ENCODE data around the gene RMP24.

Gene RMP24

GRCh38 chr18:35998967-35999366 lies 26.5 kb downstream of the RMP24 start:
- H3K9me3 Mint-ChIP-seq = no peaks in the 10 kb centered on the region
- peak; percentile 54 for ATAC-seq

GRCh38 chr18:35999925-36000324 lies 27.4 kb downstream of the RMP24 start:
- Histone ChIP-seq H3F3A (replicated peaks; ENCODE audit: low read depth) (no peaks in the 10 kb centered on the region), H3K79me2 (replicated peaks; ENCODE audit: insufficient read depth) (no peaks in the 10 kb centered on the region), H3K27ac (ENCODE audit: low read depth) (no peak overlapping the region), H3K4me3 (no peak overlapping the region), H4K20me1 (replicated peaks; ENCODE audit: insufficient read depth) (no peaks in the 10 kb centered on the region; the same call in 1 of the 2 replicates), H2AFZ (no peak overlapping the region), H3K4me1 (ENCODE audit: insufficient read depth) (no peaks in the 10 kb centered on the region), H3K27me3 (ENCODE audit: insufficient read depth) (no peaks in the 10 kb centered on the region), H3K36me3 (ENCODE audit: insufficient read depth) (no peaks in the 10 kb centered on the region), H3K4me2 (no peak overlapping the region), H3K9me2 (ENCODE audit: insufficient read depth) (no peaks in the 10 kb centered on the region)
- Mint-ChIP-seq H3K36me3 (ENCODE audit: low read depth) (no peaks in the 10 kb centered on the region), H3K27ac (no peak overlapping the region), H3K4me1 (no peaks in the 10 kb centered on the region), H3K9me3 (no peaks in the 10 kb centered on the region), H3K4me3 (no peak overlapping the region), H3K27me3 (ENCODE audit: insufficient read depth, low read depth, poor library complexity) (peaks cover 2% of the 10 kb centered on the region)
- ATAC-seq = no peak
- DNase-seq (ENCODE audit: low spot score) = no peak
- TF ChIP-seq REST (IDR thresholded peaks at IDR 0.05; ENCODE audit: unreplicated experiment) = no peak
- TF ChIP-seq, protein P1, sequence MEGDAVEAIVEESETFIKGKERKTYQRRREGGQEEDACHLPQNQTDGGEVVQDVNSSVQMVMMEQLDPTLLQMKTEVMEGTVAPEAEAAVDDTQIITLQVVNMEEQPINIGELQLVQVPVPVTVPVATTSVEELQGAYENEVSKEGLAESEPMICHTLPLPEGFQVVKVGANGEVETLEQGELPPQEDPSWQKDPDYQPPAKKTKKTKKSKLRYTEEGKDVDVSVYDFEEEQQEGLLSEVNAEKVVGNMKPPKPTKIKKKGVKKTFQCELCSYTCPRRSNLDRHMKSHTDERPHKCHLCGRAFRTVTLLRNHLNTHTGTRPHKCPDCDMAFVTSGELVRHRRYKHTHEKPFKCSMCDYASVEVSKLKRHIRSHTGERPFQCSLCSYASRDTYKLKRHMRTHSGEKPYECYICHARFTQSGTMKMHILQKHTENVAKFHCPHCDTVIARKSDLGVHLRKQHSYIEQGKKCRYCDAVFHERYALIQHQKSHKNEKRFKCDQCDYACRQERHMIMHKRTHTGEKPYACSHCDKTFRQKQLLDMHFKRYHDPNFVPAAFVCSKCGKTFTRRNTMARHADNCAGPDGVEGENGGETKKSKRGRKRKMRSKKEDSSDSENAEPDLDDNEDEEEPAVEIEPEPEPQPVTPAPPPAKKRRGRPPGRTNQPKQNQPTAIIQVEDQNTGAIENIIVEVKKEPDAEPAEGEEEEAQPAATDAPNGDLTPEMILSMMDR (conservative IDR thresholded peaks at IDR 0.05; ENCODE audit: low read depth in 2 of 2) = no peak
- TF ChIP-seq EZH2 (IDR thresholded peaks at IDR 0.05; ENCODE audit: low read depth, unreplicated experiment) = no peak
- TF ChIP-seq ZNF114 (CRISPR knock-in tag; IDR thresholded peaks at IDR 0.05) = no peak
- no peak for TF ChIP-seq POLR2AphosphoS5 (IDR thresholded peaks at IDR 0.05; ENCODE audit: low read depth)
- TF ChIP-seq EZH2phosphoT487 (IDR thresholded peaks at IDR 0.05; ENCODE audit: unreplicated experiment) = no peak
- TF ChIP-seq CREB1 (CRISPR knock-in tag; IDR thresholded peaks at IDR 0.05; ENCODE audit: low read depth) = no peak
- no peak for TF ChIP-seq STAT1 (IDR thresholded peaks at IDR 0.05; ENCODE audit: unreplicated experiment)

More at GRCh38 chr18:35998967-35999366, 26.5 kb downstream of the RMP24 start:
- Mint-ChIP-seq H3K27ac (no peak overlapping the region), H3K27me3 (ENCODE audit: insufficient read depth, low read depth, poor library complexity) (peaks cover 2% of the 10 kb centered on the region), H3K4me1 (no peaks in the 10 kb centered on the region), H3K4me3 (no peak overlapping the region), H3K36me3 (ENCODE audit: low read depth) (no peaks in the 10 kb centered on the region)
- Histone ChIP-seq H3K4me2 (no peak overlapping the region), H4K20me1 (replicated peaks; ENCODE audit: insufficient read depth) (no peaks in the 10 kb centered on the region; the same call in 1 of the 2 replicates), H3K9me2 (ENCODE audit: insufficient read depth) (no peaks in the 10 kb centered on the region), H3K79me2 (replicated peaks; ENCODE audit: insufficient read depth) (no peaks in the 10 kb centered on the region), H2AFZ (no peak overlapping the region), H3K4me3 (no peak overlapping the region), H3K4me1 (ENCODE audit: insufficient read depth) (no peaks in the 10 kb centered on the region), H3K36me3 (ENCODE audit: insufficient read depth) (no peaks in the 10 kb centered on the region), H3K27me3 (ENCODE audit: insufficient read depth) (no peaks in the 10 kb centered on the region), H3K27ac (ENCODE audit: low read depth) (no peak overlapping the region), H3F3A (replicated peaks; ENCODE audit: low read depth) (no peaks in the 10 kb centered on the region)
- TF ChIP-seq, protein P1 (conservative IDR thresholded peaks at IDR 0.05; ENCODE audit: low read depth in 2 of 2) = peak; percentile 3 to 48; a peak in 2 of 4 replicates
- TF ChIP-seq NANOG (IDR thresholded peaks at IDR 0.05; ENCODE audit: borderline replicate concordance) (no peak), STAT1 (IDR thresholded peaks at IDR 0.05; ENCODE audit: unreplicated experiment) (no peak), ZNF114 (CRISPR knock-in tag; IDR thresholded peaks at IDR 0.05) (no peak), CREB1 (CRISPR knock-in tag; IDR thresholded peaks at IDR 0.05; ENCODE audit: low read depth) (no peak)
- DNase-seq (ENCODE audit: low spot score) = peak; percentile 26

Data from GM23338 (cell line).